Skeletal muscle tissue (tissue), 4 donors: ENCODE results near the gene C19orf12. TPM values are rescaled to one million over a fixed set of nuclear protein-coding genes. Genes with fewer than 3 reads are reported as not detected.

Experiments
- H3K27ac ChIP-seq: one replicate; pipeline ENCODE4 v1.7.0; 2013; ENCODE audit warnings: mild to moderate bottlenecking, low read depth, low read length, inconsistent platforms
- H3K27me3 ChIP-seq, 3 donors: one replicate each; pipeline ENCODE4 v1.7.0; 2013; ENCODE audit warnings: low read length in 3 of 3; ENCODE audit not compliant: control insufficient read depth in 3 of 3, insufficient read depth in 3 of 3
- H3K36me3 ChIP-seq, 3 donors: one replicate each; pipeline ENCODE4 v1.7.0; 2013; ENCODE audit warnings: low read length in 3 of 3; ENCODE audit not compliant: control insufficient read depth in 3 of 3, insufficient read depth in 3 of 3
- H3K4me1 ChIP-seq, 3 donors: one replicate each; pipeline ENCODE4 v1.7.0; 2013; ENCODE audit warnings: low read length in 3 of 3, mild to moderate bottlenecking in 3 of 3; ENCODE audit not compliant: control insufficient read depth in 3 of 3, insufficient read depth in 3 of 3
- H3K4me3 ChIP-seq, 3 donors: one replicate each; pipeline ENCODE4 v1.7.0; 2013; ENCODE audit warnings: low read length in 3 of 3
- H3K9ac ChIP-seq, 3 donors: one replicate each; pipeline ENCODE4 v1.7.0; 2013; ENCODE audit warnings: low read length in 3 of 3, mild to moderate bottlenecking in 3 of 3, moderate library complexity in 2 of 3, low read depth in 1 of 3
- H3K9me3 ChIP-seq, 3 donors: one replicate each; pipeline ENCODE4 v1.7.0; 2013; ENCODE audit warnings: low read length in 3 of 3; ENCODE audit not compliant: control insufficient read depth in 3 of 3
- total RNA-seq: library from RNA; depleted of rRNA; stranded (reverse); fragments of >200 nt; gene quantifications from one replicate; pipeline ENCODE4 v1.2.3, GENCODE V29; 2014
- donor health status: Osteomylitis.

The C19orf12 gene
- total RNA-seq, 1 donor from 2014 or later: 17.2 TPM

- Histone ChIP-seq H3K9me3 (no peaks in the 10 kb centered on the region), H3K27ac (peak overlapping the region; percentile 84), H3K4me3 (peak overlapping the region; percentile 86 to 93 (median 89)), H3K9ac (peak overlapping the region; percentile 84 to 95 (median 90)), H3K4me1 (peaks cover 66 to 81% (median 67%) of the 10 kb centered on the region in 3 donors), H3K27me3 (no peaks in the 10 kb centered on the region), H3K36me3 (peaks cover 3 to 10% (median 5%) of the 10 kb centered on the region in 3 donors)
These were observed 49.1 kb downstream of the C19orf12 start for GRCh38 chr19:29665826-29666577.

GRCh38 chr19:29665215-29665825 is 49.7 kb downstream of the C19orf12 start, which contains the start of gene PLEKHF1:
Gene PLEKHF1 (plus strand): TSS chr19:29665461. CDS start chr19:29673840, 8,379 bp downstream.
- Histone ChIP-seq H3K9ac (peak within 1 kb of the TSS; percentile 84 to 95 (median 90)), H3K36me3 (peaks cover 3 to 10% (median 5%) of the 10 kb centered on the region in 3 donors), H3K27ac (peak within 1 kb of the TSS; percentile 84), H3K4me1 (peaks cover 62 to 75% (median 62%) of the 10 kb centered on the region in 3 donors), H3K4me3 (peak within 1 kb of the TSS; percentile 86 to 93 (median 89)), H3K9me3 (no peaks in the 10 kb centered on the region), H3K27me3 (no peaks in the 10 kb centered on the region)

GRCh38 chr19:29664753-29665214 is 50.3 kb downstream of the C19orf12 start:
- H3K4me1 ChIP-seq: peaks cover 58 to 70% (median 59%) of the 10 kb centered on the region in 3 donors

GRCh38 chr19:29663861-29664752 is 51.0 kb downstream of the C19orf12 start:
- H3K9ac ChIP-seq: peak overlapping the region; percentile 27 to 95 (median 40)

More at GRCh38 chr19:29664753-29665214, 50.3 kb downstream of the C19orf12 start:
- peak overlapping the region; percentile 55 to 89 (median 86) for H3K4me3 ChIP-seq
- H3K9ac ChIP-seq: peak overlapping the region; percentile 40 to 95 (median 69)
- no peaks in the 10 kb centered on the region for H3K27me3 ChIP-seq
- H3K9me3 ChIP-seq: no peaks in the 10 kb centered on the region
- peak overlapping the region; percentile 84 for H3K27ac ChIP-seq
- peaks cover 3 to 10% (median 5%) of the 10 kb centered on the region in 3 donors for H3K36me3 ChIP-seq

GRCh38 chr19:29662604-29663404 is 52.3 kb downstream of the C19orf12 start:
- H3K4me3 ChIP-seq: peak overlapping the region; percentile 12 to 44 (median 17)
- peaks cover 38 to 50% (median 40%) of the 10 kb centered on the region in 3 donors for H3K4me1 ChIP-seq

More at GRCh38 chr19:29663861-29664752, 51.0 kb downstream of the C19orf12 start:
- Histone ChIP-seq H3K36me3 (peaks cover 3 to 6% (median 4%) of the 10 kb centered on the region in 3 donors), H3K9me3 (no peaks in the 10 kb centered on the region), H3K27me3 (no peaks in the 10 kb centered on the region), H3K4me1 (peaks cover 51 to 63% (median 53%) of the 10 kb centered on the region in 3 donors), H3K4me3 (peak overlapping the region in 1 of 3 donors; percentile 89), H3K27ac (peak overlapping the region; percentile 84)

GRCh38 chr19:29662278-29662603 is 52.8 kb downstream of the C19orf12 start:
- peaks cover 33 to 44% (median 34%) of the 10 kb centered on the region in 3 donors for H3K4me1 ChIP-seq
- H3K27me3 ChIP-seq: no peaks in the 10 kb centered on the region
- peak overlapping the region in 2 of 3 donors; percentile 17 to 44 for H3K4me3 ChIP-seq
- no peaks in the 10 kb centered on the region for H3K36me3 ChIP-seq
- peak overlapping the region; percentile 84 for H3K27ac ChIP-seq
- no peaks in the 10 kb centered on the region for H3K9me3 ChIP-seq
- peak overlapping the region in 2 of 3 donors; percentile 62 to 71 for H3K9ac ChIP-seq

More at GRCh38 chr19:29662604-29663404, 52.3 kb downstream of the C19orf12 start:
- Histone ChIP-seq H3K27ac (peak overlapping the region; percentile 84), H3K9me3 (no peaks in the 10 kb centered on the region), H3K27me3 (no peaks in the 10 kb centered on the region), H3K36me3 (peaks cover 0 to 2% (median 0%) of the 10 kb centered on the region in 3 donors), H3K9ac (peak overlapping the region; percentile 57 to 71 (median 62))

- Histone ChIP-seq H3K4me1 (peaks cover 21 to 34% (median 21%) of the 10 kb centered on the region in 3 donors), H3K36me3 (no peaks in the 10 kb centered on the region), H3K9me3 (no peaks in the 10 kb centered on the region), H3K9ac (no peak overlapping the region), H3K27ac (no peak overlapping the region), H3K4me3 (no peak overlapping the region), H3K27me3 (no peaks in the 10 kb centered on the region)
These were observed 54.2 kb downstream of the C19orf12 start for GRCh38 chr19:29660835-29661234.

GRCh38 chr19:29658221-29658991 is 56.7 kb downstream of the C19orf12 start:
- Histone ChIP-seq H3K27me3 (no peaks in the 10 kb centered on the region), H3K9me3 (no peaks in the 10 kb centered on the region), H3K4me3 (no peak overlapping the region), H3K4me1 (peaks cover 11 to 14% (median 13%) of the 10 kb centered on the region in 3 donors), H3K36me3 (no peaks in the 10 kb centered on the region), H3K9ac (no peak overlapping the region), H3K27ac (no peak overlapping the region)
